Neural cell (in vitro differentiated cells): ENCODE results near the gene SV2B. TPM values are rescaled to one million over a fixed set of nuclear protein-coding genes. Genes with fewer than 3 reads are reported as not detected.

Experiments
- H2AFZ ChIP-seq: fragments of 200-600, 300-800 bp; sonication (generic), shearing (Covaris generic); 2 replicates; pipeline ENCODE4 v1.6.0; 2014; ENCODE audit warnings: low read depth, mild to moderate bottlenecking, antibody characterized with exemption, low read length, moderate library complexity
- H3F3A ChIP-seq: fragments of 200-600 bp; shearing (Covaris generic); 2 replicates; pipeline ENCODE4 v1.6.1; 2016; ENCODE audit warnings: mild to moderate bottlenecking, moderate library complexity, mixed read lengths, antibody characterized with exemption, low read length; ENCODE audit not compliant: insufficient read depth, poor library complexity, severe bottlenecking
- H3K27ac ChIP-seq: fragments of 200-600, 300-800 bp; sonication (generic), shearing (Covaris generic); 2 replicates; pipeline ENCODE4 v1.5.1; 2014; ENCODE audit warnings: mild to moderate bottlenecking, low read length, moderate library complexity
- H3K27me3 ChIP-seq: fragments of 300-800, 200-600 bp; sonication (generic), shearing (Covaris generic); 2 replicates; pipeline ENCODE4 v1.6.0; 2014; ENCODE audit warnings: mild to moderate bottlenecking, low read depth, low read length, moderate library complexity; ENCODE audit not compliant: insufficient read depth
- H3K36me3 ChIP-seq: fragments of 300-800, 200-600 bp; sonication (generic), shearing (Covaris generic); 2 replicates; pipeline ENCODE4 v1.5.1; 2014; ENCODE audit warnings: mild to moderate bottlenecking, antibody characterized with exemption, low read length, moderate library complexity; ENCODE audit not compliant: insufficient read depth
- H3K4me2 ChIP-seq: fragments of 300-800, 200-600 bp; sonication (generic), shearing (Covaris generic); 2 replicates; pipeline ENCODE4 v1.6.0; 2014; ENCODE audit warnings: mild to moderate bottlenecking, low read length
- H3K4me3 ChIP-seq: fragments of 300-800, 200-600 bp; sonication (generic), shearing (Covaris generic); 2 replicates; pipeline ENCODE4 v1.5.1; 2014; ENCODE audit warnings: mild to moderate bottlenecking, low read length, moderate library complexity
- H3K79me2 ChIP-seq: fragments of 200-600 bp; shearing (Covaris generic); replicated peaks from 2 replicates; pipeline ENCODE4 v1.6.0; 2014; ENCODE audit warnings: mild to moderate bottlenecking, low read length, moderate library complexity; ENCODE audit not compliant: insufficient read depth
- H3K9ac ChIP-seq: fragments of 300-800, 200-600 bp; sonication (generic), shearing (Covaris generic); 2 replicates; pipeline ENCODE4 v1.6.1; 2016; ENCODE audit warnings: mild to moderate bottlenecking, low read length, mixed read lengths
- H3K9me2 ChIP-seq: fragments of 200-600 bp; shearing (Covaris generic); 2 replicates; pipeline ENCODE4 v1.6.1; 2016; ENCODE audit warnings: mild to moderate bottlenecking, low read length, mixed read lengths; ENCODE audit not compliant: insufficient read depth
- H3K9me3 ChIP-seq: fragments of 200-600, 300-800 bp; sonication (generic), shearing (Covaris generic); 2 replicates; pipeline ENCODE4 v1.6.1; 2016; ENCODE audit warnings: mild to moderate bottlenecking, mixed run types, low read length, moderate library complexity, mixed read lengths
- H4K20me1 ChIP-seq: fragments of 200-600 bp; shearing (Covaris generic); 2 replicates; pipeline ENCODE4 v1.6.1; 2016; ENCODE audit warnings: mild to moderate bottlenecking, mixed run types; ENCODE audit not compliant: insufficient read depth
- CTCF ChIP-seq: fragments of 450-650 bp; IDR thresholded peaks from 2 replicates; pipeline ENCODE4 v1.5.1; 2014; ENCODE audit warnings: antibody characterized with exemption, mild to moderate bottlenecking, moderate library complexity; ENCODE audit not compliant: poor library complexity, severe bottlenecking
- EP300 ChIP-seq: fragments of 450-650 bp; conservative IDR thresholded peaks from 2 replicates; pipeline ENCODE4 v1.6.1; 2014; ENCODE audit warnings: antibody characterized with exemption, mild to moderate bottlenecking, moderate library complexity; ENCODE audit not compliant: poor library complexity, severe bottlenecking
- EZH2 ChIP-seq: fragments of 200-600, 300-800 bp; shearing (Covaris generic), sonication (generic); IDR thresholded peaks from 2 replicates; pipeline ENCODE4 v1.6.1; 2014; ENCODE audit warnings: antibody characterized with exemption, low read length, borderline replicate concordance, mild to moderate bottlenecking; ENCODE audit not compliant: insufficient read depth, poor library complexity, severe bottlenecking
- MXI1 ChIP-seq: fragments of 450-650 bp; conservative IDR thresholded peaks from 2 replicates; pipeline ENCODE4 v1.6.1; 2014; ENCODE audit warnings: antibody characterized with exemption, mild to moderate bottlenecking; ENCODE audit not compliant: poor library complexity, severe bottlenecking
- POLR2AphosphoS5 ChIP-seq: IDR thresholded peaks from 2 replicates; pipeline ENCODE4 v1.6.1; 2012
- RAD21 ChIP-seq: fragments of 450-650 bp; conservative IDR thresholded peaks from 2 replicates; pipeline ENCODE4 v1.6.1; 2014; ENCODE audit warnings: antibody characterized with exemption, mild to moderate bottlenecking, moderate library complexity
- REST ChIP-seq: IDR thresholded peaks from 2 replicates; pipeline ENCODE4 v1.6.1; 2012; ENCODE audit warnings: borderline replicate concordance
- SMC3 ChIP-seq: fragments of 450-650 bp; conservative IDR thresholded peaks from 2 replicates; pipeline ENCODE4 v1.6.1; 2014; ENCODE audit warnings: antibody characterized with exemption, mild to moderate bottlenecking, moderate library complexity; ENCODE audit not compliant: poor library complexity
- TAF1 ChIP-seq: IDR thresholded peaks from 2 replicates; pipeline ENCODE4 v1.6.1; 2012; ENCODE audit warnings: low read depth
- polyA plus RNA-seq: library from polyadenylated mRNA; depleted of rRNA; stranded (reverse); fragments of >200 nt; gene quantifications from 2 replicates; pipeline ENCODE4 v1.2.3, GENCODE V29; 2014

Gene SV2B
- polyA plus RNA-seq, 1 donor from 2014 or later = 0.38 TPM

DNA sequence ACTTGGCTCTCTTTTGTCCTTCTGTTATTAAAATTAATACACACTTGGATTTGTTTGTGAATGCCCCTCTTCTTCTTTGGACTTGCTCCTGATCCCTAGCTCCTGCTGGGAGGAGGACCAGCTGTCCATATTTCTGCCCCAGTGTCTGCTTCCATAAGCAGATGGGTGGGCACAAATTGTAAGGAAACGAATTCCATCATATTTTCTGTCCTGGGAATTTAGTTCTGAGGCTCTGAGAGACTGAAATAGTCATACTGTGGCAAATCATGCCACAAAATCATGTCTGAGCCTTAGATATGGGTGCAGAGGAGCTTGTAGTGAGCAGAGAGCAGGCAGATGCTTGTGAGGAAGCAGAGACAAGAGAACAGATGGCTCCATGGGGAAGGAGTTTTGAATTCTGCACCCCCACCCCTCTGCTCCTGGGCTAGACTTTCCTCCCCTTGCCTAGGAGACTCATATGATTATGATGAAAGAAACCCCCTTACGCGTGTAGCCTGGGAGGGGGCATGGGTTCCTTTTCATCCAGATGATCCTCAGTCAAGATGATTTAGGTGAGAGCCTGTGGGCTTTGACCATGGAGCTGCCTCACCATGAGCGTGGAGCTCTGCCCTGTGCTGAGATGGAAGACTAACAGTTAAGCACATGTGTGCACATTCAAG lies 50.6 kb downstream of the SV2B start:
- H4K20me1 ChIP-seq = no peaks in the 10 kb centered on the region
- no peak overlapping the region for H3K4me3 ChIP-seq
- no peaks in the 10 kb centered on the region for H3K36me3 ChIP-seq
- H3K27ac ChIP-seq = no peak overlapping the region
- H3K4me2 ChIP-seq = no peak overlapping the region
- no peak overlapping the region for H2AFZ ChIP-seq
- H3K27me3 ChIP-seq = no peaks in the 10 kb centered on the region
- no peak overlapping the region for H3K9ac ChIP-seq
- no peaks in the 10 kb centered on the region for H3K79me2 ChIP-seq
- no peaks in the 10 kb centered on the region for H3K9me3 ChIP-seq
- no peaks in the 10 kb centered on the region for H3K9me2 ChIP-seq
- TF ChIP-seq REST (no peak), POLR2AphosphoS5 (no peak), EZH2 (no peak), RAD21 (no peak), SMC3 (no peak), EP300 (no peak), MXI1 (no peak), CTCF (no peak), TAF1 (no peak)
- H3F3A ChIP-seq = no peaks in the 10 kb centered on the region

DNA sequence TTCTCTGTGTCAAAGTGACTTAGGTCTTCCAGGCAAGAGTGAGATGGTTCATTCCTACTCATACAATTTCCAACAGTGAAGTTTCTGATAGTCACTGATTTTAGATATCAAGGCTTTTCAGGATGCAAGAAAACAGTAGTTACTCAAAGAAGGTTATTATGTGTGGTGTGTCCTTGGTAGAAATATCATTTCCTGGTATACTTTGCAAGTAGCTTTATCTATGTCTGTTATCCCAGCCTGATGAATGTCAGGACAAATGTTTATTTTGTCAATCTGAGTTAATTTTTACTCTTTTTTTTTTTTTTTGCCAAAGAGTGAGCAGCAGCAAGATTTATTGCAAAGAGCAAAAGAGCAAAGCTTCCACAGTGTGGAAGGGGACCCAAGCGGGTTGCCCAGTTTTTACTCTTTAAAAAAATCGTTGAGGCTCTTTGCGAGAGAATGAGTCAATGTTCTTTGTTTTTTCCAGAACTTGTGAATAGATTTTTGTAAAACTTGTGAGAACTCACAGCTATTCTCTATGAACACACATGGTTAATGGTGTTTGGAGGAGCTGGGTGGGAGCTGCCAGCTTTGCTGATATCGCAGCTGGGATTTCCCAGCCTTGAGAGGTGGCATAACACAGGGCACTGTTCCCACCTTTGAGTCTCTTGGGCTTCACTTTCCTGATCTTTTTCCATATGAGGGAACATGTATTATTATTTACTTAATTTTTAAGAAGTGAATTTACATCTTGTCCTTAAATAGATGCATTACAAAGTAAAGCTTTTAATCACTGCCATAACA lies 51.9 kb downstream of the SV2B start:
- Histone ChIP-seq H4K20me1 (no peaks in the 10 kb centered on the region), H3K9me3 (no peaks in the 10 kb centered on the region), H3K9me2 (no peaks in the 10 kb centered on the region), H3F3A (no peaks in the 10 kb centered on the region), H3K79me2 (no peaks in the 10 kb centered on the region), H3K36me3 (no peaks in the 10 kb centered on the region), H3K4me2 (no peak overlapping the region), H3K4me3 (no peak overlapping the region), H2AFZ (no peak overlapping the region), H3K9ac (no peak overlapping the region), H3K27me3 (no peaks in the 10 kb centered on the region), H3K27ac (no peak overlapping the region)
- TF ChIP-seq SMC3 (no peak), EZH2 (no peak), EP300 (no peak), CTCF (no peak), TAF1 (no peak), MXI1 (no peak), RAD21 (no peak), POLR2AphosphoS5 (no peak), REST (no peak)
